Measurements from ENCODE around the gene PKDREJ. TPM values are rescaled to one million over a fixed set of nuclear protein-coding genes. Genes with fewer than 3 reads are reported as not detected.
"Not testable (repeated sequence)": the region's sequence is repeated elsewhere in the genome, so short reads cannot be mapped to it uniquely, and the experiment has no call there.

The PKDREJ gene
- total RNA-seq (under 1 TPM; 0.06 to 0.20 TPM), polyA plus RNA-seq (ENCODE audit: insufficient read length in 2 of 2) (under 1 TPM; 0.30 to 0.46 TPM)
- long read RNA-seq, donor 1: 0 reads
- long read RNA-seq, donor 2: 0 reads
- long read RNA-seq, donor 3: 0 reads
- long read RNA-seq, donor 4, full-length matches to known transcripts: 3 of 3 reads
- long read RNA-seq, donor 4, partial matches to known transcripts: 0 of 3 reads
- long read RNA-seq, donor 4, other reads (novel, unspliced or antisense): 0 of 3 reads

GRCh38 chr22:46263216-46263590 lies at the start of gene PKDREJ:
PKDREJ (minus strand) TSS chr22:46263343; CDS start chr22:46263322, 21 bp downstream.
- DNase-seq (ENCODE audit: low read depth in 4 of 6, low spot score in 6 of 6): no peak
- Histone ChIP-seq H3K27ac (ENCODE audit: low read depth, low read length) (no peak within 1 kb of the TSS), H3K27me3 (ENCODE audit: control insufficient read depth, insufficient read depth, low read length) (peaks cover 39% of the 10 kb centered on the region), H3K36me3 (ENCODE audit: control insufficient read depth, insufficient read depth, low read length) (peaks cover under 1% of the 10 kb centered on the region), H3K9me3 (ENCODE audit: control insufficient read depth, insufficient read depth, low read length) (peaks cover 6% of the 10 kb centered on the region), H3K4me3 (ENCODE audit: low read depth, low read length) (no peak within 1 kb of the TSS), H3K4me1 (ENCODE audit: control insufficient read depth, insufficient read depth, low read length) (peaks cover 13% of the 10 kb centered on the region)
- 34% methylated on average over 30 of the region's 30 CpGs for WGBS (ENCODE audit: insufficient coverage)

- peaks cover 32% of the 10 kb centered on the region for H3K36me3 ChIP-seq (ENCODE audit: control insufficient read depth, insufficient read depth, low read length)
- not testable (repeated sequence) for H3K27me3 ChIP-seq (ENCODE audit: control insufficient read depth, insufficient read depth, low read length); H3K4me1 ChIP-seq (ENCODE audit: control insufficient read depth, insufficient read depth, low read length); DNase-seq (ENCODE audit: low read depth in 4 of 6, low spot score in 6 of 6); H3K27ac ChIP-seq (ENCODE audit: low read depth, low read length); H3K4me3 ChIP-seq (ENCODE audit: low read depth, low read length); H3K9me3 ChIP-seq (ENCODE audit: control insufficient read depth, insufficient read depth, low read length)
- no CpG with 5 or more reads among the region's 2 CpGs for WGBS (ENCODE audit: insufficient coverage)
Measured at GRCh38 chr22:46312848-46313247, 49.7 kb upstream of the PKDREJ start.

GRCh38 chr22:46312056-46312455 lies 48.9 kb upstream of the PKDREJ start:
- Histone ChIP-seq H3K9me3 (ENCODE audit: control insufficient read depth, insufficient read depth, low read length) (no peaks in the 10 kb centered on the region), H3K4me3 (ENCODE audit: low read depth, low read length) (no peak overlapping the region), H3K27ac (ENCODE audit: low read depth, low read length) (no peak overlapping the region), H3K36me3 (ENCODE audit: control insufficient read depth, insufficient read depth, low read length) (peaks cover 27% of the 10 kb centered on the region), H3K4me1 (ENCODE audit: control insufficient read depth, insufficient read depth, low read length) (no peaks in the 10 kb centered on the region), H3K27me3 (ENCODE audit: control insufficient read depth, insufficient read depth, low read length) (no peaks in the 10 kb centered on the region)
- WGBS (ENCODE audit: insufficient coverage): 98% methylated on average over 7 of the region's 8 CpGs
- DNase-seq (ENCODE audit: low read depth in 4 of 6, low spot score in 6 of 6): no peak

GRCh38 chr22:46309526-46310085 lies 46.5 kb upstream of the PKDREJ start:
- DNase-seq (ENCODE audit: low read depth in 4 of 6, low spot score in 6 of 6): no peak
- Histone ChIP-seq H3K36me3 (ENCODE audit: control insufficient read depth, insufficient read depth, low read length) (peaks cover 25% of the 10 kb centered on the region), H3K4me1 (ENCODE audit: control insufficient read depth, insufficient read depth, low read length) (no peaks in the 10 kb centered on the region), H3K27me3 (ENCODE audit: control insufficient read depth, insufficient read depth, low read length) (no peaks in the 10 kb centered on the region), H3K27ac (ENCODE audit: low read depth, low read length) (no peak overlapping the region), H3K4me3 (ENCODE audit: low read depth, low read length) (no peak overlapping the region), H3K9me3 (ENCODE audit: control insufficient read depth, insufficient read depth, low read length) (no peaks in the 10 kb centered on the region)
- WGBS (ENCODE audit: insufficient coverage): 95% methylated on average over 14 of the region's 15 CpGs

GRCh38 chr22:46308283-46308988 lies 45.3 kb upstream of the PKDREJ start:
- no peak for DNase-seq (ENCODE audit: low read depth in 4 of 6, low spot score in 6 of 6)
- Histone ChIP-seq H3K4me3 (ENCODE audit: low read depth, low read length) (no peak overlapping the region), H3K4me1 (ENCODE audit: control insufficient read depth, insufficient read depth, low read length) (no peaks in the 10 kb centered on the region), H3K9me3 (ENCODE audit: control insufficient read depth, insufficient read depth, low read length) (no peaks in the 10 kb centered on the region), H3K27me3 (ENCODE audit: control insufficient read depth, insufficient read depth, low read length) (no peaks in the 10 kb centered on the region), H3K27ac (ENCODE audit: low read depth, low read length) (no peak overlapping the region), H3K36me3 (ENCODE audit: control insufficient read depth, insufficient read depth, low read length) (peaks cover 25% of the 10 kb centered on the region)
- WGBS (ENCODE audit: insufficient coverage): 96% methylated on average over 17 of the region's 23 CpGs

- Histone ChIP-seq H3K27ac (ENCODE audit: low read depth, low read length) (no peak overlapping the region), H3K9me3 (ENCODE audit: control insufficient read depth, insufficient read depth, low read length) (no peaks in the 10 kb centered on the region), H3K36me3 (ENCODE audit: control insufficient read depth, insufficient read depth, low read length) (peaks cover 6% of the 10 kb centered on the region), H3K4me1 (ENCODE audit: control insufficient read depth, insufficient read depth, low read length) (no peaks in the 10 kb centered on the region), H3K4me3 (ENCODE audit: low read depth, low read length) (no peak overlapping the region), H3K27me3 (ENCODE audit: control insufficient read depth, insufficient read depth, low read length) (no peaks in the 10 kb centered on the region)
- DNase-seq (ENCODE audit: low read depth in 4 of 6, low spot score in 6 of 6): no peak
- 81% methylated on average over 2 of the region's 7 CpGs for WGBS (ENCODE audit: insufficient coverage)
Measured at GRCh38 chr22:46303347-46303965, 40.3 kb upstream of the PKDREJ start.

GRCh38 chr22:46300491-46300890 lies 37.3 kb upstream of the PKDREJ start:
- Histone ChIP-seq H3K9me3 (ENCODE audit: control insufficient read depth, insufficient read depth, low read length) (no peaks in the 10 kb centered on the region), H3K36me3 (ENCODE audit: control insufficient read depth, insufficient read depth, low read length) (peaks cover 2% of the 10 kb centered on the region), H3K27ac (ENCODE audit: low read depth, low read length) (no peak overlapping the region), H3K4me1 (ENCODE audit: control insufficient read depth, insufficient read depth, low read length) (peaks cover 21% of the 10 kb centered on the region), H3K27me3 (ENCODE audit: control insufficient read depth, insufficient read depth, low read length) (no peaks in the 10 kb centered on the region), H3K4me3 (ENCODE audit: low read depth, low read length) (no peak overlapping the region)
- DNase-seq (ENCODE audit: low read depth in 4 of 6, low spot score in 6 of 6): no peak
- WGBS (ENCODE audit: insufficient coverage): 91% methylated on average over 4 of the region's 7 CpGs

- no peak for DNase-seq (ENCODE audit: low read depth in 4 of 6, low spot score in 6 of 6)
- WGBS (ENCODE audit: insufficient coverage): 94% methylated on average over 13 of the region's 13 CpGs
- no peak overlapping the region for H3K4me3 ChIP-seq (ENCODE audit: low read depth, low read length)
Measured at GRCh38 chr22:46299101-46299500, 36.0 kb upstream of the PKDREJ start.

GRCh38 chr22:46297151-46297812 lies 34.1 kb upstream of the PKDREJ start:
- DNase-seq (ENCODE audit: low read depth in 4 of 6, low spot score in 6 of 6): no peak
- H3K4me1 ChIP-seq (ENCODE audit: control insufficient read depth, insufficient read depth, low read length): peaks cover 25% of the 10 kb centered on the region
- peaks cover 23% of the 10 kb centered on the region for H3K36me3 ChIP-seq (ENCODE audit: control insufficient read depth, insufficient read depth, low read length)
- 3% methylated on average over 27 of the region's 32 CpGs for WGBS (ENCODE audit: insufficient coverage)
- no peaks in the 10 kb centered on the region for H3K9me3 ChIP-seq (ENCODE audit: control insufficient read depth, insufficient read depth, low read length)
- no peaks in the 10 kb centered on the region for H3K27me3 ChIP-seq (ENCODE audit: control insufficient read depth, insufficient read depth, low read length)
- no peak overlapping the region for H3K27ac ChIP-seq (ENCODE audit: low read depth, low read length)
- peak overlapping the region; percentile 69 for H3K4me3 ChIP-seq (ENCODE audit: low read depth, low read length)

More at GRCh38 chr22:46299101-46299500, 36.0 kb upstream of the PKDREJ start:
- Histone ChIP-seq H3K27me3 (ENCODE audit: control insufficient read depth, insufficient read depth, low read length) (no peaks in the 10 kb centered on the region), H3K4me1 (ENCODE audit: control insufficient read depth, insufficient read depth, low read length) (peaks cover 25% of the 10 kb centered on the region), H3K9me3 (ENCODE audit: control insufficient read depth, insufficient read depth, low read length) (no peaks in the 10 kb centered on the region), H3K36me3 (ENCODE audit: control insufficient read depth, insufficient read depth, low read length) (peaks cover 5% of the 10 kb centered on the region), H3K27ac (ENCODE audit: low read depth, low read length) (no peak overlapping the region)
